Measurements from ENCODE around the gene WSB1.
A peak's percentile ranks its signal among the peaks of the same experiment; 100 is the strongest.

The WSB1 gene

DNA sequence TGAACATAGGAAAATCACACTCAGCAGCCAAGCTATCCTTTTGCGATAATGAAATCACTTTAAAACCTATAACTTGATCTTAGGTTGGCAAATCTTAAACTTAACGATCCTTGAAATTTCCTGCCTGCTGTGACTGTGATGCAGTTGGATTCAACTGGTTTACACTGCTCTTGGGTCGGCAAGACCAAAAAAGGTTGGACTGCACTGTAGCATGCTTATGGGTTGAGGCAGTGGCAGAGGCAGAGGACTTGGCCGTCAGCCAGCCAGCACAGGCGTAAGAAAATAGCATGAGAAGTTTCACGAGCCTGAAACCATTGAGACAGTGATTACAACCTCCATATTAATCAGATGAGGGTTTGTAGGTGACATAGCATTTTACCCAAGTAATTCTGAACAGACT, 21.4 kb downstream of the WSB1 start:
- TF ChIP-seq CTCF (IDR thresholded peaks at IDR 0.05; ENCODE audit: low read depth, low read length, missing control alignments), result no peak
- Histone ChIP-seq H3K4me3 (ENCODE audit: low read depth, low read length) (no peak overlapping the region), H3K27ac (peak overlapping the region; percentile 62), H3K27me3 (replicated peaks) (no peaks in the 10 kb centered on the region), H3K36me3 (replicated peaks) (peaks cover 57% of the 10 kb centered on the region)
- DNase-seq, result peak; percentile 94
- in situ Hi-C loops (cut with HindIII; ENCODE audit: low pct_ligation_motif_present, low sequenced_read_pairs), result no loop called here

- Histone ChIP-seq H3K36me3 (replicated peaks) (peaks cover 52% of the 10 kb centered on the region), H3K27me3 (replicated peaks) (no peaks in the 10 kb centered on the region), H3K4me3 (ENCODE audit: low read depth, low read length) (no peak overlapping the region), H3K27ac (peak overlapping the region; percentile 62)
- TF ChIP-seq CTCF (IDR thresholded peaks at IDR 0.05; ENCODE audit: low read depth, low read length, missing control alignments), result no peak
- in situ Hi-C loops (cut with HindIII; ENCODE audit: low pct_ligation_motif_present, low sequenced_read_pairs), result no loop called here
- DNase-seq, result no peak
These were observed 22.0 kb downstream of the WSB1 start for GRCh38 chr17:27315796-27316465.

DNA sequence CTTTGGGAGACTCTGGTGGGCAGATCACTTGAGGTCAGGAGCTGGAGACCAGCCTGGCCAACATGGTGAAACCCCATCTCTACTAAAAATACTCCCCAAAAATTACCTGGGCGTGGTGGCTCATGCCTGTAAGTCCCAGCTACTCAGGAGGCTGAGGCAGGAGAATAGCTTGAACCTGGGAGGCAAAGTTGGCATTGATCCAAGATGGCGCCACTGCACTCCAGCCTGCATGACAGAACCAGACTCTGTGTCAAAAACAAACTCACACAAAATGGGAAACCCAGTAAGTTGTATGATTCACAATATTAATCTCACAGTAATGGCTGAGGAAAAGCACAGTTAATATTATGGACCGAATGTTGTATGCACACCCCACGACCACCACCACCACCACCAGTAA, 24.3 kb downstream of the WSB1 start:
- H3K27ac ChIP-seq, result no peak overlapping the region
- DNase-seq, result no peak
- TF ChIP-seq CTCF (IDR thresholded peaks at IDR 0.05; ENCODE audit: low read depth, low read length, missing control alignments), result no peak
- peaks cover 34% of the 10 kb centered on the region for H3K36me3 ChIP-seq (replicated peaks)
- in situ Hi-C loops (cut with HindIII; ENCODE audit: low pct_ligation_motif_present, low sequenced_read_pairs), result no loop called here
- H3K27me3 ChIP-seq (replicated peaks), result no peaks in the 10 kb centered on the region
- H3K4me3 ChIP-seq (ENCODE audit: low read depth, low read length), result no peak overlapping the region

GRCh38 chr17:27318633-27319032, 24.7 kb downstream of the WSB1 start:
- peaks cover 32% of the 10 kb centered on the region for H3K36me3 ChIP-seq (replicated peaks)
- in situ Hi-C loops (cut with HindIII; ENCODE audit: low pct_ligation_motif_present, low sequenced_read_pairs), result no loop called here
- no peaks in the 10 kb centered on the region for H3K27me3 ChIP-seq (replicated peaks)
- no peak overlapping the region for H3K27ac ChIP-seq
- no peak overlapping the region for H3K4me3 ChIP-seq (ENCODE audit: low read depth, low read length)
- no peak for TF ChIP-seq CTCF (IDR thresholded peaks at IDR 0.05; ENCODE audit: low read depth, low read length, missing control alignments)
- no peak for DNase-seq

DNA sequence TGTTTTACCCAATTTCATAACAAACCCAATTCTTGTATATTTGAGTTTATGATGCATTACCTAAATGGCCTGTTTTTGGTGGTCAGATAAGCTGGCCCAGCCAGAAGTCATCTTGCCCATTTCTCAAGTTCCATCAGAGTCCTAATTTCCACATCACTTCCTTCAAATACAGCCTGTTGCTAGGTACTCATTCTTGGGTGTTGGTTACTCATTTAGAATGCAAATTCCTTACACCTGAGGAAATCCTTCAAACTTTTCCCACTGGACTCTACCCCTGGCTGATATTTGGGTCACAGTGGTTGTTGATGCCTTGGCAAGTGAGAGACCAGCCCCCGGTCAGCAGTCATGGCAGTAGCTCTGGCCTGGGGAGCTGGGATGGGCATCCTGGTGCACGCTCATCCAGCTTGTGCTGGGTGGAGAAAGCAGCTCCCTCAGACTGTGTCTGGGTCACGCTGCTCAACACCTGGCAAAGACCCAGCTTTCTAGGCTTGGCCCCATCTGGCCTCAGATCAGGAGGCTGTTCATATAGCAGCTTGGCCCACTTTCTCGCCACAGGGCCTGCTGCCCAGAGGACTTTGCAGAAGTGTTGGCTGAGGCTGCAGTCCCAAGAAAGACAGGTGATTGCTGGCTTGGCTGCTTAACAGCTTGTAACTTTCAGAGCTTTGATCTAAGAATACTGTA, 25.8 kb downstream of the WSB1 start:
- no peak for TF ChIP-seq CTCF (IDR thresholded peaks at IDR 0.05; ENCODE audit: low read depth, low read length, missing control alignments)
- in situ Hi-C loops (cut with HindIII; ENCODE audit: low pct_ligation_motif_present, low sequenced_read_pairs), result no loop called here
- no peaks in the 10 kb centered on the region for H3K27me3 ChIP-seq (replicated peaks)
- no peak overlapping the region for H3K27ac ChIP-seq
- peaks cover 25% of the 10 kb centered on the region for H3K36me3 ChIP-seq (replicated peaks)
- H3K4me3 ChIP-seq (ENCODE audit: low read depth, low read length), result no peak overlapping the region
- no peak for DNase-seq

DNA sequence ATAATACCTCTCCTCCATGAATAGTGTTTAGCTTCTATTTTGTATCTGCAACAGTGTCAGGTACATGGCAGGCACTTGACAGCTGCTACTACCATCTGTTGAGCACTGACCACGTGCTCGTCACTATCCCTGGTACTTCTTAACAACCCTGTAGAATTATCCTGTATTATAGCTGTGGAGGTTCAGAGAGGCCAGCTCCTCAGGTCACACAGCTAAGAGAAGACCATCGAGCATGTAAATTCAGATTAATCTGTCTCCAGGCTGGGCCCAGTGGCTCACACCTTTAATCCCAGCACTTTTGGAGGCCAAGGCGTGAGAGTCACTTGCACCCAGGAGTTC, 26.3 kb downstream of the WSB1 start:
- H3K27me3 ChIP-seq (replicated peaks), result no peaks in the 10 kb centered on the region
- H3K27ac ChIP-seq, result no peak overlapping the region
- H3K4me3 ChIP-seq (ENCODE audit: low read depth, low read length), result no peak overlapping the region
- peaks cover 25% of the 10 kb centered on the region for H3K36me3 ChIP-seq (replicated peaks)
- in situ Hi-C loops (cut with HindIII; ENCODE audit: low pct_ligation_motif_present, low sequenced_read_pairs), result no loop called here
- no peak for DNase-seq
- no peak for TF ChIP-seq CTCF (IDR thresholded peaks at IDR 0.05; ENCODE audit: low read depth, low read length, missing control alignments)
